Kidney (tissue), 22 donors: Measurements from ENCODE around the gene KBTBD12. TPM values are rescaled to one million over a fixed set of nuclear protein-coding genes. Genes with fewer than 3 reads are reported as not detected.
A peak's percentile ranks its signal among the peaks of the same experiment; 100 is the strongest.

Experiments
- DNase-seq, 5 donors: peaks; one replicate each; pipeline ENCODE4 v3.0.0-alpha.2; 2013 to 2020
- FAIRE-seq: peaks from 2 replicates; lab custom pipeline; 2012; peaks lifted over from hg19 to GRCh38; lab: Jason Lieb, UNC
- H3K27ac ChIP-seq, 2 donors: one replicate each; pipeline ENCODE4 v1.7.0; 2013; ENCODE audit warnings: low read depth in 2 of 2, low read length in 2 of 2, inconsistent platforms in 1 of 2
- H3K27me3 ChIP-seq: one replicate; pipeline ENCODE4 v1.7.1; 2013; ENCODE audit warnings: low read length, inconsistent platforms; ENCODE audit not compliant: control insufficient read depth, insufficient read depth
- H3K36me3 ChIP-seq, 3 donors: one replicate each; pipeline versions ENCODE4 v1.7.0 to v1.7.1; 2013; ENCODE audit warnings: low read length in 3 of 3, control low read depth in 1 of 3, inconsistent platforms in 1 of 3; ENCODE audit not compliant: insufficient read depth in 3 of 3, control insufficient read depth in 2 of 3
- H3K4me1 ChIP-seq, 3 donors: one replicate each; pipeline versions ENCODE4 v1.7.0 to v1.7.1; 2013; ENCODE audit warnings: low read length in 3 of 3, inconsistent platforms in 1 of 3, low read depth in 1 of 3; ENCODE audit not compliant: control insufficient read depth in 2 of 3, insufficient read depth in 2 of 3
- H3K4me3 ChIP-seq, 3 donors: one replicate each; pipeline versions ENCODE4 v1.7.0 to v1.8.1; 2013; ENCODE audit warnings: low read length in 3 of 3, control low read depth in 1 of 3, inconsistent platforms in 1 of 3
- H3K9ac ChIP-seq, 3 donors: one replicate each; pipeline versions ENCODE4 v1.7.0 to v1.7.1; 2013; ENCODE audit warnings: low read length in 3 of 3, control low read depth in 1 of 3, inconsistent platforms in 1 of 3
- H3K9me3 ChIP-seq, 3 donors: one replicate each; pipeline versions ENCODE4 v1.7.0 to v1.7.1; 2013; ENCODE audit warnings: low read length in 3 of 3, control low read depth in 1 of 3, inconsistent platforms in 1 of 3; ENCODE audit not compliant: control insufficient read depth in 2 of 3, insufficient read depth in 1 of 3
- intact Hi-C: fragments of 100-400 bp; cut with DNase I; formaldehyde crosslinking; loops from one replicate; pipeline ENCODE4 v1.11.1; 2022
- long read RNA-seq, 10 donors: library from polyadenylated mRNA in 1 of 10; unstranded in 1 of 10; transcript quantifications; one replicate each; pipeline ENCODE4 v2.0.0 and lab custom pipeline, GENCODE V29; 2021 to 2026
- polyA plus RNA-seq: library from polyadenylated mRNA; stranded (reverse); fragments of 350-450 nt; fragmentation: Illumina TruSeq; extraction: RNeasy Lipid Tissue Mini Kit (QIAGEN cat#74804); gene quantifications from one replicate; pipeline ENCODE4 v1.2.3, GENCODE V29; 2014; ENCODE audit warnings: low read depth, low replicate concordance; ENCODE audit not compliant: insufficient read depth
- total RNA-seq: library from RNA; stranded (reverse); fragmentation: NEBNext Ultra II Directional; extraction: Animal tissue kit (Norgen Biotek cat#: 25700); gene quantifications from one replicate; pipeline ENCODE4 v1.2.1, GENCODE V29; 2021
- TF ChIP-seq, protein P1 (sequence below): IDR thresholded peaks from 3 replicates; pipeline ENCODE4 v1.5.1; 2012; ENCODE audit warnings: mild to moderate bottlenecking, moderate library complexity, borderline replicate concordance; ENCODE audit not compliant: insufficient read depth; ENCODE audit errors: extremely low read depth
- donor health status: control.
- donor health status: control.
- donor health status: control.
- donor health status: control.
- donor health status: control.
- donor health status: DM: yes; HTN: yes; CAD: no.
- donor health status: Normal renal cell carcinoma (clear cell type).

The KBTBD12 gene, protein sequence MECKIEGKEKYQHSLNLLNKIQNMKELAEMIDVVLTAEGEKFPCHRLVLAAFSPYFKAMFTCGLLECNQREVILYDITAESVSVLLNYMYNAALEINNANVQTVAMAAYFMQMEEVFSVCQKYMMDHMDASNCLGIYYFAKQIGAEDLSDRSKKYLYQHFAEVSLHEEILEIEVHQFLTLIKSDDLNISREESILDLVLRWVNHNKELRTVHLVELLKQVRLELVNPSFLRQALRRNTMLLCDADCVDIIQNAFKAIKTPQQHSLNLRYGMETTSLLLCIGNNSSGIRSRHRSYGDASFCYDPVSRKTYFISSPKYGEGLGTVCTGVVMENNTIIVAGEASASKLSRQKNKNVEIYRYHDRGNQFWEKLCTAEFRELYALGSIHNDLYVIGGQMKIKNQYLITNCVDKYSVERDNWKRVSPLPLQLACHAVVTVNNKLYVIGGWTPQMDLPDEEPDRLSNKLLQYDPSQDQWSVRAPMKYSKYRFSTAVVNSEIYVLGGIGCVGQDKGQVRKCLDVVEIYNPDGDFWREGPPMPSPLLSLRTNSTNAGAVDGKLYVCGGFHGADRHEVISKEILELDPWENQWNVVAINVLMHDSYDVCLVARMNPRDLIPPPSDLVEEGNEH
- total RNA-seq (1.4 TPM), polyA plus RNA-seq (1.6 TPM)
- long read RNA-seq, donor 1, partial matches to known transcripts, result 26 of 34 reads
- long read RNA-seq, donor 1, other reads (novel, unspliced or antisense), result 8 of 34 reads
- long read RNA-seq, donor 2, result 0 reads
- long read RNA-seq, donor 3, result 0 reads
- long read RNA-seq, donor 4, result 0 reads
- long read RNA-seq, donor 5, result 0 reads
- long read RNA-seq, donor 6, result 0 reads
- long read RNA-seq, donor 7, partial matches to known transcripts, result 1 of 1 reads
- long read RNA-seq, donor 7, other reads (novel, unspliced or antisense), result 0 of 1 reads
- long read RNA-seq, donor 8, result 0 reads
- long read RNA-seq, donor 9, result 0 reads
- long read RNA-seq, donor 10, result 0 reads

DNA sequence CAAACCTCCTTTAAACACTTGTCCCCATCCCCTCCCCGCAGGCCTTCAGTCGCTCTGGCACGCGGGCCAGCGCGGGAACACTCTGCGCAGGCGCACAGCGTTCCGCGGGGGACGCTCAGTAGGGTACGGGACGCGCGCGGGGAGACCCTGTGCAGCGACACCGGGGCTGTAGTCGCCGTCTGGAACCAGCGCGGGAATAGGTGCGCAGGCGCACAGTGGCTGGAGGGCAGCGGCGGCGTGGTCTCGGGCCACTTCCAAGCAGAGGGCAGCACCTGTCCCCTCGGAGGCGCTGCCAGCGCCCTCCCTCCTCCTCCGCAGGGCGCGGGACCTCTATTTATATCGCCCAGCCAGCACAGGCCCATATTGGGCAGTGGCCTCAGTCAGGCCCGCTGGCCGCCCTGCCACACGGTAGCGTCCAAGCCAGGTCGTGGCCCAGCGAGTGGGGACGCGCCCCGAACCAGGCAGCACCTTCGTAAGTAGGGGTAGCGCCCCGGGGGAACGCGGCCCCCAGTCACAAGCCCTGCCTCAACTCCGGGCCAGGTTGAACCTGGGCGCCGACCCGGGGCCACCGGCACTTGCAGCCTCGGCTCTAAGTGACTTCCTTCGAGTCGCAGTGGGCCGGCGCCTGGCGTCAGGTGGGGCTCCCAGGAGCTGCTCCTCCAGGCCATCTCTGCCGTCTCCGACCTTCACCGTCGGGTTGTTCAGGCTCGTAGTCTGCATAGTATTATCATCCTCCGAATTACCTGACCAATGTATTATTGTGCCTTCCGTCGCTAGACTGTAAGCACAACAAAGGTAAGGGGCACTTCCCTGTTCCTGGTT lies at the start of gene KBTBD12:
TSS of gene KBTBD12 (plus strand) at position 118 of the 822 bp plus-strand sequence. CDS start 7,830 bp downstream, outside the sequence.
- Histone ChIP-seq H3K4me3 (peak within 1 kb of the TSS; percentile 9 to 59 (median 47)), H3K9me3 (no peaks in the 10 kb centered on the region), H3K27me3 (no peaks in the 10 kb centered on the region), H3K9ac (peak within 1 kb of the TSS in 1 of 3 donors; percentile 22), H3K36me3 (no peaks in the 10 kb centered on the region), H3K4me1 (peaks cover 0 to 7% (median 4%) of the 10 kb centered on the region in 3 donors), H3K27ac (peak within 1 kb of the TSS in 1 of 2 donors; percentile 32)
- TF ChIP-seq, protein P1, sequence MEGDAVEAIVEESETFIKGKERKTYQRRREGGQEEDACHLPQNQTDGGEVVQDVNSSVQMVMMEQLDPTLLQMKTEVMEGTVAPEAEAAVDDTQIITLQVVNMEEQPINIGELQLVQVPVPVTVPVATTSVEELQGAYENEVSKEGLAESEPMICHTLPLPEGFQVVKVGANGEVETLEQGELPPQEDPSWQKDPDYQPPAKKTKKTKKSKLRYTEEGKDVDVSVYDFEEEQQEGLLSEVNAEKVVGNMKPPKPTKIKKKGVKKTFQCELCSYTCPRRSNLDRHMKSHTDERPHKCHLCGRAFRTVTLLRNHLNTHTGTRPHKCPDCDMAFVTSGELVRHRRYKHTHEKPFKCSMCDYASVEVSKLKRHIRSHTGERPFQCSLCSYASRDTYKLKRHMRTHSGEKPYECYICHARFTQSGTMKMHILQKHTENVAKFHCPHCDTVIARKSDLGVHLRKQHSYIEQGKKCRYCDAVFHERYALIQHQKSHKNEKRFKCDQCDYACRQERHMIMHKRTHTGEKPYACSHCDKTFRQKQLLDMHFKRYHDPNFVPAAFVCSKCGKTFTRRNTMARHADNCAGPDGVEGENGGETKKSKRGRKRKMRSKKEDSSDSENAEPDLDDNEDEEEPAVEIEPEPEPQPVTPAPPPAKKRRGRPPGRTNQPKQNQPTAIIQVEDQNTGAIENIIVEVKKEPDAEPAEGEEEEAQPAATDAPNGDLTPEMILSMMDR, result no peak
- DNase-seq, result peak; percentile 70 to 84 (median 80)
- intact Hi-C loops, result no loop called here
- no peak for FAIRE-seq

GRCh38 chr3:127865941-127866340 lies 49.1 kb upstream of the KBTBD12 start:
- Histone ChIP-seq H3K27me3 (no peaks in the 10 kb centered on the region), H3K9ac (no peak overlapping the region), H3K4me3 (no peak overlapping the region), H3K27ac (no peak overlapping the region), H3K4me1 (no peaks in the 10 kb centered on the region), H3K36me3 (no peaks in the 10 kb centered on the region), H3K9me3 (no peaks in the 10 kb centered on the region)
- DNase-seq (no peak), FAIRE-seq (no peak)
- intact Hi-C loops, result no loop called here
- TF ChIP-seq, protein P1, result no peak

GRCh38 chr3:127867412-127867811 lies 47.6 kb upstream of the KBTBD12 start:
- no peak for FAIRE-seq
- intact Hi-C loops, result no loop called here

More at GRCh38 chr3:127867412-127867811, 47.6 kb upstream of the KBTBD12 start:
- H3K36me3 ChIP-seq, result no peaks in the 10 kb centered on the region
- no peak overlapping the region for H3K27ac ChIP-seq
- TF ChIP-seq, protein P1, result no peak
- H3K9ac ChIP-seq, result no peak overlapping the region
- no peak overlapping the region for H3K4me3 ChIP-seq
- no peaks in the 10 kb centered on the region for H3K9me3 ChIP-seq
- H3K4me1 ChIP-seq, result no peaks in the 10 kb centered on the region
- H3K27me3 ChIP-seq, result no peaks in the 10 kb centered on the region
- no peak for DNase-seq
